H4 (cell line): ENCODE measurements around the gene KDM6B. TPM values are rescaled to one million over a fixed set of nuclear protein-coding genes. Genes with fewer than 3 reads are reported as not detected.

Experiments used
- DNase-seq: peaks from one replicate; pipeline ENCODE4 v3.0.0-alpha.2; 2015; ENCODE audit warnings: low spot score
- total RNA-seq: library from RNA; depleted of rRNA; stranded (reverse); fragments of >200 nt; shearing (Covaris generic); gene quantifications from 2 replicates; pipeline ENCODE4 v1.2.3, GENCODE V29; 2014

Gene KDM6B
- total RNA-seq, 1 experiment from 2014 or later, result 0.21 TPM

GRCh38 chr17:7823581-7824001 is 10.4 kb upstream of the KDM6B start:
- no peak for DNase-seq

- no peak for DNase-seq
Observed at GRCh38 chr17:7824021-7824924, 9.7 kb upstream of the KDM6B start.

GRCh38 chr17:7825206-7825990 is 8.6 kb upstream of the KDM6B start:
- DNase-seq, result no peak

GRCh38 chr17:7830616-7831015 is 3.4 kb upstream of the KDM6B start:
- no peak for DNase-seq

- DNase-seq, result no peak
Observed at GRCh38 chr17:7831233-7831632, 2.8 kb upstream of the KDM6B start.

- DNase-seq, result no peak
Observed at GRCh38 chr17:7832431-7832830, 1.6 kb upstream of the KDM6B start.

- DNase-seq, result no peak
Observed at GRCh38 chr17:7833011-7833794, 814 bp upstream of the KDM6B start.

GRCh38 chr17:7834542-7834956 is 532 bp downstream of the KDM6B start:
- DNase-seq, result no peak

- DNase-seq, result peak; percentile 95
Observed at GRCh38 chr17:7834957-7835813, 1.2 kb downstream of the KDM6B start.

GRCh38 chr17:7835814-7836595 is 2.0 kb downstream of the KDM6B start:
- peak; percentile 60 for DNase-seq

- peak; percentile 95 for DNase-seq
Observed at GRCh38 chr17:7836596-7837407, 2.8 kb downstream of the KDM6B start.

GRCh38 chr17:7837408-7838088 is 3.5 kb downstream of the KDM6B start:
- DNase-seq, result no peak

GRCh38 chr17:7838090-7839075 is 4.4 kb downstream of the KDM6B start:
- peak; percentile 51 for DNase-seq

- no peak for DNase-seq
Observed at GRCh38 chr17:7839190-7839875, 5.3 kb downstream of the KDM6B start.

GRCh38 chr17:7839876-7840261 is 5.9 kb downstream of the KDM6B start:
- no peak for DNase-seq

GRCh38 chr17:7840441-7840840 is 6.4 kb downstream of the KDM6B start:
- DNase-seq, result no peak

- DNase-seq, result no peak
Observed at GRCh38 chr17:7840875-7841274, 6.9 kb downstream of the KDM6B start.
